HG02943 (cell line): Measurements from ENCODE around the gene MMP27.
A peak's percentile ranks its signal among the peaks of the same experiment; 100 is the strongest.

Source experiments
- ATAC-seq: cut with Tn5 transposase; IDR thresholded peaks from one replicate; pipeline ENCODE4 v1.9.1; 2021; ENCODE audit warnings: mild to moderate bottlenecking, low read depth, moderate library complexity; ENCODE audit not compliant: unreplicated experiment

Gene MMP27

DNA sequence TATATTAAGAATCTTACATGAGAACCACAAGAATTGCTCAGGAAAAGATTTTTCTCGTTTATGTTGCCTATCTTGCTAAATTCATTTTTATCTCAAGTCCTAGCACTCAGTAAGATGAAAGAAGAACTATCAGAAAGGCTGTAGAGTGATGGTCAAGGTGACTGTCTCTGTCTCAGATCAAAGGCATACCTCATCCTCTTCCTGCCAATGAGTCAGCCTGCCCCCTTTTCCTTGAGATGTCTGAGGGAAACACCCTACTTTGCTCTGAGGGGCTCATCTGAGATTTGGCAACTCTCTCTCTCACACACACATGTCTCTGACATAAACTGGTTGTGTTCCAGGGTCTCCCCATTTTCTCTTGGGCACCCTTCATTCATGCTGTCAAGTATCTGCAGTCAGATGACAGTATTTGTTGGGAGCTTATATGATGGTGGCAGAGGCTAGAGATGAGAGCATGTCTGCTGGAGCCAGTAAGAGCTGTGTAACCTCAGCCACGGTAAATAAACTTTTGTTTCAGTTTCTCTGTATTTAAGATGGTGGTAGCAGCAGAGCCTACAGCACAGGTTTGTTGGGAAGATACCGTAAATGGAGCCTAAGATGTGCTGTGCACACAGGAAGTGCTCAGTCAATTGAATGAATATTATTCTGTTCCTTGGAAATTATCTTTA is 1.6 kb downstream of the MMP27 start:
- no peak for ATAC-seq

DNA sequence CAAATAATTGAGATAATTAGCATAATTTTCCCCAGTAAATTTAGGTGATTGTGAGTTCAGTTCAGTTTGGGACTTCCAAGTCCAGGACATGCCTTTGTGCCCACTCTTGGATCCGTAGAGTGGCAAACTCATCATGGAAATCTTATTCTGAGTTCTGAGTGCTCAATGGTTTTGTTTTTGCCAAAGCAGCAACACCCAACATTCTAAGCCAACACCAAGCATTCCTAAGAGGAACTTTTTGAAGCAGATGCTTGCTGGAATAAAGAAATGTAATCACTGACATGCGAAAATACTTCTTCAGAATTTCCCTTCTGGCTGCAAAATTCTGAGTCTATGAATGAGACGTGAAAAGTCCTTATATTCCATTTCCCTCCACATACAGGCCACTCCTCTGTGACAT is 10.4 kb downstream of the MMP27 start:
- ATAC-seq = no peak

DNA sequence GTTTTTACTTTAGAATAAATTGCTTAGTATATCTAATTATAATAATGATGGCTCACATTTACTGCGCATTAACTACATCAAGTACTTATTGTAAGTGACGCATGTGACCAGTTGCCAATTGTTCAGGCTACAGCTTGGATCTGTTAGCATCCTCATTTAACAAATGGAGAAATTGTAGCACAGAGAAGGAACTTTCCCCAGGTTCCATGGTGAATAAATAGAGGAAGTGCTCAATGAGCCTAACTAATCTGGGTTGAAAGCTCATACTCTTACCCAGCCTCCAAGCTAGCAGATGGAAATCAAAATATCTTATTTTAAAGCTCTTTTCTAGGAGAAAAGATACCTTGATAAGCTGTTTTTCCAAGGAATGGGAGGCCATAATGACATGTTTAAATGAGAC is 19.8 kb downstream of the MMP27 start:
- ATAC-seq = no peak

DNA sequence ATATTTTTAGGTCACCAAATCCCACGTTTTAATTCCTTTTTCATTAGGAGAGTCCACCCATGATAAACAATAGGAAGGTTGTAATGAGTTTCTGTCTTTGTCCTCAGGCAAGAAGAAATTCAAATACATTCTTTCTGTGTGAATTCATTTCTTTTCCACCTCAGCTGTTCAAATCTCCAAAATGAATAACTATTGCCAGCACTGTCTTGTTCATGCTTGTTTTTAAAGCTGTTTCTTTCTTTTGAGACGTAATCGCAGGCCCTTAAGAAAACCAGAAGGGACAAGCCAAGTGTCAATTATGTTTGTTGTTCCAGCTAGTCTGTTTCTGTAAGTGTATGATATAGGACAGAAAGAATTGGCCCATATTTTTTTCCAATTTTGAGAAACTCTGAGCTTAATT is 20.2 kb downstream of the MMP27 start:
- no peak for ATAC-seq

DNA sequence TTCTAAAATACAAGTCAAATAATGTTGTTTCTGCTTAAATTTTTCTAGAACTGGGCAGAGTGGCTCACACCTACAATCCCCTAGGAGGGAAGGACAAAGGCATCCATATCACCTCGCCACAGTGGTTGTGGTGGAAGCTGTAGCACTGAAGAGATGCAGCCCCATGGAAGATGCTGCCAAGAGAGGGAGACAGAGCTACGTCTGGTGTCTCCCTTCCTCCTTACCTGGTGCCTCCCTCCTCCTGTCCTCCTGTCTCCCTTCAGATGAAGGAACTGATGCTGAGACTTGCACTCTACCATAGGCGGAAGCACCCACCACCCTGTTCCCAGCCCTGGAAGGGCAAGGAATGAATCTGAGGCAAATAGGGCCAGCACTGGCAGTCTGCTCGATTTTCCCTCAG is 22.3 kb downstream of the MMP27 start:
- ATAC-seq = no peak

DNA sequence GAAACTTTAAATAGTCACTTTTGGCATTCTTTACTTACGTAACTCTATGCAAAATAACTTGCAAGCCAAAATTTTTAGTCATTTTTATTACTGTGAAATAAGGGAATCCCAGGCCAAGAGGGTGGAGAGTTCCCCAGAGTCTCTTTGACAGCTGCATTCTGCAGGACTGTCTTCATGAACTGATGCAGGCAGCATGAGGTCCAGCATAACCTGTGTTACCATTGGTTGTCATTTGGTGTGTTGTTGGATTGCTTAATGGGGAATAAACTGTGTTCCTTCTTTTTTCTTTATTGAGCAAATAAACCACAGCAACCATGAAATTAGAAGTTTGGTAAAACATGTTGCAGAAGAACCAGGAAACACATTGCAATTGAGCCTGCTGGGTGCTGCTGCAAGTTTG is 24.6 kb downstream of the MMP27 start:
- ATAC-seq = no peak

DNA sequence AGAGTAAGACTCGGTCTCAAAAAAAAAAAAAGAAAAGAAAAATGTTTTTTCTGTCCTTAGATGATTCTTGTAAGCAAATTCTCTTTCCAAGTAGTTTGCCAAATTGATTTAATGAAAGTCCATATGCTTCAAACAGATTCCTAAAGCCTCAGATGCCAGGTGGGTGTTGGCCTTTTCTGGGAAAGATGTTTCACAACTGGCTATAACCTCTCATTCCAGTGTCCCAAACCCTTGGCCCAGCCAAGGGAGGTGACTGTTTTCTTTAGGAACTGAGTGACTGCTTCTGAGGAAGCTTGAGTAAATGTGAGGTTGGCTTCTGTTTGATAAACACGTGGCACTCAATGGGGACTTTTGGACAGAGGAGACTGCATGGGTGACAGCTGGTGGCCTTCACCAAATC is 27.5 kb downstream of the MMP27 start:
- ATAC-seq = no peak

DNA sequence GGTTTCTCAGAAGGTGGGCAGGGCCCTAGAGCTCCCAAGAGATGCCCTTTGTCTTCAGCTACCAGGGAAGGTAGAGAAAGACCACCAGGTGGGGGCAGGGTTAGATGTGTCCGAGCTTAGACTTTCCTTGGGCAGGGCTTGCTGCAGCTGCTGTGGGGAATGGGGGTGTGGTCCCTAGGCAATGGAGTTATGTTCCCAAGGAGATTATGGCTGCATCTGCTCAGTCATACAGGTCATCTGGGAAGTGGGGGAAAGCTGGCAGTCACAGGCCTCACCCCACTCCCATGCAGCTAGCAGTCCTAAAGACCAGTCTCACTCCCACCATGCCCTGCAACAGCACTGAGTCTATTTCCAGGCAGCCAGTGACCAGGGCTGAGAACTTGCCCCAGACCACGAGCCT is 29.5 kb downstream of the MMP27 start:
- ATAC-seq = no peak

DNA sequence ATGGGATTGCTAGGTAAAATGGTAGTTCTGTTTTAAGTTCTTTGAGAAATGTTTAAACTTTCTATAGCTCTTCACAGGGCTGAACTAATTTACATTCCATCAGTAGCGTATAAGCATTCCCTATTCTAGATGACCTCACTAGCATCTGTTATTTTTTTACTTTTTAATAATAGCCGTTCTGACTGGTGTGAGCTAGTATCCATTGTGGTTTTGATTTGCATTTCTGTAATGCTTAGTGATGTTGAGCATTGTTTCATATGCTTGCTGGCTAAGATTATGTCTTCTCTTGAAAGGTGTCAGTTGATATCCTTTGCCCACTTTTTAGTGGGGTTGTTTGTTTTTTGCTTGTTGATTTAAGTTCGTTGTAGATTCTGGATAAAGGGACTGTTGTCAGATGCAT is 35.9 kb downstream of the MMP27 start:
- no peak for ATAC-seq

DNA sequence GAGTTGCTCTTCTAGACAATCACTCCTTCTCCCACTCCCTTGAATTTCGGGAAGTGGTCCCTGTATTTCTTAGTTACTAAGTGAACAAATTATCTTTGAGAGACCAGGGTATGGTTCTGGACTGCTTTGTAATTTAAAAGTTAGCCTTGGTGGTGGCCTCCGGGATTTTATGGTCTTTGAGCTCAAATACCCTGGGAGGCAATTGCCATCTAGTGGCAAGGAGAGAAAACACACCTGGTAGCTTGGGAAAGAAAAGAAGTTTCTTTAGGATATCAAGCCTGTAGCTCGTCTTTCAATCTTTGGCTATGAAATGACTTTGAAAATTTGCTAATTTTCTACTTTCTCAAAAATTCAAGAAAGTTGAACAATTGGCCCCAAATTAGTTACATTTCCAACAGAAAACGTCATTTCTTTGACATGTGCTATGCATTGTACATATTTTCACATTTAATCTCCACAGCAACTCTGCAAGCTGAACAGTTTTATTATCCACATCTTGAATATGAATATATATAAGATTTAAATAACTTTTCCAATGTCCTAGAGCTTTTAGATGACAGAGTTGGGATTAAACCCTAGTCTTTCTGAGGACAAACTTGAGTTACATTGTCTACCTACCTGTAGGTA is 39.1 kb downstream of the MMP27 start:
- peak; percentile 69 for ATAC-seq

DNA sequence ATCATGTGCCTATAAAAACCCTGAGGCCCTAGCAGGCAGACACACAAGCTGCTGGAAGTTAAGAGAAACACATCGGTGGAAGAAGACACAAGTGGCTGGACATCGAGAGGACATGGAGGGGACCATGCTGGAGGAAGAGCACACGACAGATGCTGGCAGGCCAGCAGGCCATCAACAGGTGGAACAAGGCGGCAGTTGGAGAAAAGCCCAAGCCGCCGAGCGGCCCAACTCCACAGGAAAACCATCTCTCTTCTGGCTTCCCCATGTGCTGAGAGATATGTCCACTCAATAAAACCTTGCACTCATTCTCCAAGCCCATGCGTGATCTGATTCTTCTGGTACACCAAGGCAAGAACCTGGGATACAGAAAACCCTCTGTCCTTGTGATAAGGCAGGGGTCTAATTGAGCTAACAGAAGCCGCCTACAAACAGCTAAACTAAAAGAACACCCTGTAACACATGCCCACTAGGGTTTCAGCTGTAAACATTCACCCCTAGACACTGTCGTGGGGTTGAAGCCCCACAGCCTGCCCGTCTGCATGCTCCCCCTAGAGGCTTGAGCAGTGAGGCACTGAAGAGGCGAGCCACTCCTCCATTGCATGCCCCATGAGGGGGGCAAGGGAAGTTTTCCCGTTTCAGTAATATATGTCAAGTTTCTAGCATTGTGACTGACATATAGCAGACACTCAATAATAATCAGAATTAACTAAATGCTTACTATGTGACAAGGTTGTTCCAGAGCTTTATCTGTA is 41.4 kb downstream of the MMP27 start:
- ATAC-seq = no peak

DNA sequence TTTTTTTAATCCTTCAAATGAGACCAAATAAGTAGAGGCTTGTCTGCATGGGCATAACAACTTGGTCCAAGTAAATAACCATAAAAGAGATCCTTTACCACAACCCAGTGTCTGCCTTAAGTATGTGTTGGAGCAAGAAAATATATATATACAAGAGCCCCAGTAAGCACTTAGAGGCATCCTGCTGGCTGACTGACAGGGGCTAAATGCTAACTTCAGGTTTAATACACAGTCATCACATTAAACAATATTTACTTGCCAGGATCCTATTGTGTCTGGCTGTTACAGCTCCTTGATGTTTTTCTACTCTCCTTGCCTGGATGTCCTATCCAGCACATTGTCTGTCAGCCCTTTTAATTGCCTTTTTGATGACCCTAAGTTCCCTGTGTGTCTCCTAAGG is 43.0 kb downstream of the MMP27 start:
- ATAC-seq = no peak

DNA sequence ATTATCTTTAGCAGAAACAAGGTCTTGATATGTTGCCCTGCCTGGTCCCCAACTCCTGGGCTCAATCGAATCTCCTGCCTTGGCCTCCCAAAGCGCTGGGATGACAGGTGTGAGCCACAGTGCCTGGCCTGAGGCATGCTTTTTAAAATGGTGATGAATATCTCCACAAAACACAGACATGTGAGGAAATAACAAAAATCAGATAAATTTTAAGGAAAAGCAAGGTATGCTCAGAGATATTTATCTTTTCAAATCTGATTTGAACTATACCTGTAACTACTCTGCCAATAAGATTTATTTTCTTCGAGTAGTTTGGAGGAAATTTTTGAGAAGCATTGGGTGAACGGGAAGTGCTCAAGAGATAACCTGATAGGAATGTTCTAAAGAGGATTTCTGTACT is 44.5 kb downstream of the MMP27 start:
- ATAC-seq = no peak

DNA sequence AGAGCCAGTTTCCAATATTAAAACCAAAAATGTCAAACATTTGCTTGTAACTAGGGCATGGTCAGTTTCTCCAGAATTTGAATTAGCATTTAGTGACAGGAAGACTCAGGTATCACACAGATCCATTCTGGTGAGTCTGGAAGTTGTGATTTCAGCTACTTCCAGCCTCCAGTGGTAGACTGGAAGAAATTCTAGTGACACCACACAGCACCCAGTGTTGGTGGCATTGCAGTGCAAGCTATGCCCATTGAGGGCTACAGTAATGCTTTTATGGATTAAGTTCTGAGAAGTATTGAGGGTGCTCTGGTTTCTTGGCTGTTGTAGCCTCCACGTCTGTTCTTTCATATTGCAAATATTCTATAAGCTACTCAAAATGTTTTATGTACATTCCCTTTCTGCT is 49.0 kb downstream of the MMP27 start:
- no peak for ATAC-seq

DNA sequence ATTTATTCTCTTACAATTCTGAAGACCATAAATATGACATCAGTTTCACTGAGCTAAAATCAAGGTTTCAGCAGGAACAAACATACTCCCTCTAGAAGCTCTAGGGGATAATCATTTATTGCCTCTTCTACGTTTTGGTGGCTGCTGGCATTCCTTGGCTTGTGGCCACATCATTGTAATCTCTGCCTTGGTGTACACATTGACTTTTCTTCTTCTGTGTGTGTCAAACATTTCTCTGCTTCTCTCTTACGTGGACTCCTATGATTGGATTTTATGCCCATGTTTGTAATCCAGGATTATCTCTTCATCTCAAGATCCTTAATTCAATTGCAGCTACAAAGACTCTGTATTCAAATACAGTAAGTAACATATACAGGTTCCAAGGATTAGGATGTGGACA is 50.0 kb downstream of the MMP27 start:
- ATAC-seq = no peak

DNA sequence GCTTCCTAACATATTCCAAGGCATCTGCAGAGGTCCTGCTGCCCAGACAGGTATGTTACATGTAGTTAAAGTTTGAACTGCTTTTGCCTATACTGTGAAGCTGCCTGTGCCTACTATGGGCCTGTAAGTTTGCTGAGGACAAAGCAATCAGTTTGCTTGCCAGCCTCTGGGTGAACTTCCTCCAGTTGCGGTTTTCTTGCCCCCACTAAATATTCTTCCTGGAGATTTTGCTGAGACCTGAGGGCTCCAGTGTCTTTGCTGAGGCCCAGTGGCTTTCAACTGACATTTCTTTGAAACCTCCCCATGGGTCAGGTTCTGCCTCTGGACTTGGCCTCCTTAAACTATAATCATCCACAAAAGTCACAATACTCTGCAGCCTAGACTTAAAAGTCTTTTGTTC is 50.8 kb downstream of the MMP27 start:
- ATAC-seq = no peak

DNA sequence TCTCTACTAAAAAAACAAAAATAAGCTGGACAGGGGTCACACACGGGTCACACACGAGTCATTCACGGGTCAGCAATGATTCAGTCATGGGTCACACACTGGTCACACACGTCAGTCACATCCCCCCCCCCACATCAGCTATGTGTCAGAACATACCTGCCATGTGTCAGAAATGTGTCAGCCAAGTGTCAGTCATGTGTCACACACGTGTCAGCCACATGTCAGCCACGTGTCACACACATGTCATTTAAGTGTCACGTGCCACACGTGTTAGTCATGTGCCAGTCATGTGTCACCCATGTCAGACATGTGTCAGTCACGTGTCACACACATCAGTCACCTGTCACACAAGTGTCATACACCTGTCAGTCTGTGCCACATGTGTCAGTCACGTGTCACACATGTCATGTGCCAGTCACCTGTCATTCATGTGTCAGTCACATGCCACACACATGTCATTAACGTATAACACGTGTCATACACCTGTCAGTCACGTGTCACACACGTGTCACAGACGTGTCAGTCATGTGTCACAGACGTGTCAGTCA is 51.8 kb downstream of the MMP27 start:
- no peak for ATAC-seq

DNA sequence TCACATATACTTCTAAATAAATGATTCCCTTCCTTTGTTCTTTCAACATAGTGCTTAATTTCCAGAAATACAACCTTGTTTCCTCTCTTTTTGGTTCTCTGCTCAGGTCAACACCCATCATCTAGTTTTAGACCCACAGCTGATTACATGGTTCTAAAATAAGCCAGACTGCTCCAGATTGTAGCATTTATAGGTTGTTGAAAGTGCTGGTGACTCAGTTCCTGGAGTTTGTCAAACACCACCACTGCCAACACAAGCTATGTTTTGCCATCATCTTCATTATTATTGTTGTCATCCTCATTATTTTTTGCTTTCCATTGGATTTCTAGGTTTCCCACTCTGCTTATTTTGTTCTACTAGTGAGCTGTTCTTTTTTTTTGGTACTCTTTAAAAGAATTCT is 58.1 kb downstream of the MMP27 start:
- ATAC-seq = no peak

DNA sequence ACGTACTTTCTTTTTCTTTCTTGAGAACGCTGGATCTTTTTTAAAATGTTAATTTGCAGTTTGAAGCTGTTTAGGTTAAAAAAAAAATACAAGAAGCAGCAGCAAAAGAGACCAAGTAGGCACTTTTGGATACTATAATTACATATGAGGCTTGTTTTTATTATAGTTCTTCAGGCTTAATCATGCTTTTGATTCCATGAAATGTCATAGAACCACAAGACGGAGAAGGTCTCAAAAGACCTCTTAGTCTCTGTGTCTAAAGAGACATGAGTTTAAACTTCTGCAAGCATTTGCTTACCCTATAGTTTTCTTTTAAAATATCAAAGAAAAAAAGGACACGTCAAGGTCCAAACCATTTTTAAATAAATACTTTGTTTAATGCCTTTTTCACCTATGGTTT is 61.6 kb downstream of the MMP27 start:
- ATAC-seq = no peak
